ENCODE data around the gene BIRC6.
"Not testable (repeated sequence)": the region's sequence is repeated elsewhere in the genome, so short reads cannot be mapped to it uniquely, and the experiment has no call there.

The BIRC6 gene

GRCh38 chr2:32614084-32614483, 257.3 kb downstream of the BIRC6 start:
- no peak for DNase-seq (ENCODE audit: low read depth)

- DNase-seq (ENCODE audit: low read depth), result no peak
These were observed 260.9 kb downstream of the BIRC6 start for GRCh38 chr2:32617599-32618189.

- no peak for DNase-seq (ENCODE audit: low read depth)
These were observed 265.9 kb downstream of the BIRC6 start for GRCh38 chr2:32622570-32623310.

GRCh38 chr2:32623311-32623706, 266.5 kb downstream of the BIRC6 start:
- DNase-seq (ENCODE audit: low read depth), result no peak

- no peak for DNase-seq (ENCODE audit: low read depth)
These were observed 268.0 kb downstream of the BIRC6 start for GRCh38 chr2:32624812-32625211.

- DNase-seq (ENCODE audit: low read depth), result no peak
These were observed 269.9 kb downstream of the BIRC6 start for GRCh38 chr2:32626639-32627221.

GRCh38 chr2:32627441-32627813, 270.6 kb downstream of the BIRC6 start:
- peak; percentile 68 for DNase-seq (ENCODE audit: low read depth)

- DNase-seq (ENCODE audit: low read depth), result peak; percentile 96
These were observed 271.2 kb downstream of the BIRC6 start, which contains the start of gene TTC27 for GRCh38 chr2:32627814-32628579. TTC27 (plus strand) TSS chr2:32628050; CDS start chr2:32628293, 243 bp downstream.

GRCh38 chr2:32632089-32632488, 275.3 kb downstream of the BIRC6 start:
- DNase-seq (ENCODE audit: low read depth), result peak; percentile 82

GRCh38 chr2:32633040-32633439, 276.2 kb downstream of the BIRC6 start:
- no peak for DNase-seq (ENCODE audit: low read depth)

GRCh38 chr2:32638548-32638947, 281.7 kb downstream of the BIRC6 start:
- DNase-seq (ENCODE audit: low read depth), result not testable (repeated sequence)

GRCh38 chr2:32641180-32641579, 284.4 kb downstream of the BIRC6 start:
- DNase-seq (ENCODE audit: low read depth), result no peak

GRCh38 chr2:32647180-32647651, 290.4 kb downstream of the BIRC6 start:
- DNase-seq (ENCODE audit: low read depth), result peak; percentile 87

- no peak for DNase-seq (ENCODE audit: low read depth)
These were observed 295.9 kb downstream of the BIRC6 start for GRCh38 chr2:32652555-32653209.

GRCh38 chr2:32656069-32656468, 299.2 kb downstream of the BIRC6 start:
- DNase-seq (ENCODE audit: low read depth), result no peak

- no peak for DNase-seq (ENCODE audit: low read depth)
These were observed 307.0 kb downstream of the BIRC6 start for GRCh38 chr2:32663864-32664263.

- DNase-seq (ENCODE audit: low read depth), result no peak
These were observed 309.9 kb downstream of the BIRC6 start for GRCh38 chr2:32666704-32667103.

- DNase-seq (ENCODE audit: low read depth), result no peak
These were observed 311.4 kb downstream of the BIRC6 start for GRCh38 chr2:32668254-32668653.
